C4-2B (cell line): ENCODE measurements around the gene GCNT2.

Experiments
- CTCF ChIP-seq: fragments of 450-650 bp; conservative IDR thresholded peaks from 2 replicates; pipeline ENCODE4 v1.5.1; 2017; ENCODE audit warnings: mild to moderate bottlenecking
- ZFX ChIP-seq: fragments of 450-650 bp; IDR thresholded peaks from 2 replicates; pipeline ENCODE4 v1.6.1; 2017

GRCh38 chr6:10479939-10480700 lies 41.0 kb upstream of the GCNT2 start:
- TF ChIP-seq CTCF (no peak), ZFX (no peak)
